ENCODE results near the gene PPP2R5D. TPM values are rescaled to one million over a fixed set of nuclear protein-coding genes. Genes with fewer than 3 reads are reported as not detected.
"Not testable (repeated sequence)": the region's sequence is repeated elsewhere in the genome, so short reads cannot be mapped to it uniquely, and the experiment has no call there.

Gene PPP2R5D
- total and polyA plus RNA-seq, 9 of the 15 experiments (the other 6 are each of a cell fraction or from before 2014, with no cell fraction given) = 1.3 to 96.1 (median 38.4) TPM

- Histone ChIP-seq H2AFZ (ENCODE audit: low read depth, low read length) (no peak overlapping the region), H4K20me1 (replicated peaks; ENCODE audit: control insufficient read depth, insufficient read depth, low read length) (peaks cover under 1% of the 10 kb centered on the region; the same call in 1 of the 2 replicates), H3K4me1 (replicated peaks in 1 of 2; ENCODE audit: control insufficient read depth in 2 of 2, insufficient read depth in 2 of 2, low read length in 2 of 2) (0 out of 5 replicates have a peak, but pooled peaks cover 0 to 4% of the 10 kb centered on the region in 2 experiments), H3K79me2 (ENCODE audit: control insufficient read depth, insufficient read depth, low read length) (no peaks in the 10 kb centered on the region), H3K27me3 (ENCODE audit: control insufficient read depth in 2 of 2, insufficient read depth in 2 of 2, low read length in 2 of 2) (no peaks in the 10 kb centered on the region), H3K27ac (ENCODE audit: extremely low read depth, low read depth, low read length) (no peak overlapping the region), H3K4me2 (ENCODE audit: insufficient read depth, low read length) (no peak overlapping the region), H3K36me3 (ENCODE audit: control insufficient read depth, insufficient read depth, low read length) (peaks cover 36% of the 10 kb centered on the region), H3K9me1 (ENCODE audit: control insufficient read depth, insufficient read depth, low read length) (peaks cover 2% of the 10 kb centered on the region), H3K9ac (ENCODE audit: insufficient read depth in 1 of 2, low read depth in 2 of 2, low read length in 2 of 2) (no peak overlapping the region), H3K4me3 (no peak overlapping the region), H3K9me3 (replicated peaks; ENCODE audit: control insufficient read depth, insufficient read depth, low read depth, low read length) (no peaks in the 10 kb centered on the region)
- intact Hi-C loops (cut with micrococcal nuclease) = no loop called here
- no peak for FAIRE-seq
- no peak for ATAC-seq
- 72% methylated on average over 2 of the region's 2 CpGs for WGBS (ENCODE audit: insufficient coverage, low coverage, missing lambda C conversion rate)
- BruUV-seq (replicated peaks) = no TSS peak
- in situ Hi-C loops (cut with MboI) = no loop called here
- no peak for TF ChIP-seq ZC3H4 (CRISPR knock-in tag; IDR thresholded peaks at IDR 0.05; ENCODE audit: borderline replicate concordance)
- TF ChIP-seq ZBED1 (IDR thresholded peaks at IDR 0.05) = no peak
- ChIA-PET POLR2A (interaction anchor here (1.9 to 2.3 kb wide), 2 partner anchors 9 to 19 kb away, joined by 8 to 11 read pairs; partner anchors contain the start of gene PPP2R5D), CTCF (ENCODE audit: low intra/inter-chr PET ratio) (no interaction called here)
- no peak for DNase-seq (ENCODE audit: extremely low read depth in 1 of 4, low spot score in 3 of 4)
These were observed 9.1 kb downstream of the PPP2R5D start for GRCh38 chr6:42993445-42993844.

- in situ Hi-C loops (cut with MboI) = no loop called here
- Histone ChIP-seq H2AFZ (ENCODE audit: low read depth, low read length) (no peak overlapping the region), H3K27me3 (ENCODE audit: control insufficient read depth in 2 of 2, insufficient read depth in 2 of 2, low read length in 2 of 2) (no peaks in the 10 kb centered on the region), H3K9ac (ENCODE audit: insufficient read depth in 1 of 2, low read depth in 2 of 2, low read length in 2 of 2) (no peak overlapping the region), H3K9me1 (ENCODE audit: control insufficient read depth, insufficient read depth, low read length) (no peaks in the 10 kb centered on the region), H4K20me1 (replicated peaks; ENCODE audit: control insufficient read depth, insufficient read depth, low read length) (no peaks in the 10 kb centered on the region), H3K9me3 (replicated peaks; ENCODE audit: control insufficient read depth, insufficient read depth, low read depth, low read length) (no peaks in the 10 kb centered on the region), H3K4me2 (ENCODE audit: insufficient read depth, low read length) (no peak overlapping the region), H3K4me1 (replicated peaks in 1 of 2; ENCODE audit: control insufficient read depth in 2 of 2, insufficient read depth in 2 of 2, low read length in 2 of 2) (0 out of 5 replicates have a peak, but pooled peaks cover 0 to 4% of the 10 kb centered on the region in 2 experiments), H3K4me3 (no peak overlapping the region), H3K36me3 (ENCODE audit: control insufficient read depth, insufficient read depth, low read length) (peaks cover 9% of the 10 kb centered on the region), H3K27ac (ENCODE audit: extremely low read depth, low read depth, low read length) (no peak overlapping the region), H3K79me2 (ENCODE audit: control insufficient read depth, insufficient read depth, low read length) (no peaks in the 10 kb centered on the region)
- TF ChIP-seq CTCF (IDR thresholded peaks at IDR 0.05 in 2 of 3, conservative IDR thresholded peaks at IDR 0.05 in 1 of 3; ENCODE audit: insufficient read depth in 2 of 3, low read depth in 1 of 3, low read length in 3 of 3) (0 out of 6 replicates have a peak, but pooled peaks of 1 of the 3 experiments have one; percentile 3), ZSCAN29 (IDR thresholded peaks at IDR 0.05) (no peak)
- ChIA-PET POLR2A (interaction anchor here (0.6 to 2.3 kb wide), 4 partner anchors 10 to 1249 kb away, joined by 3 to 10 read pairs (median 6); partner anchors contain the start of genes KLHDC3, MEA1 and PEX6), CTCF (ENCODE audit: low intra/inter-chr PET ratio) (no interaction called here)
- DNase-seq (ENCODE audit: extremely low read depth in 1 of 4, low spot score in 3 of 4) = no peak
- no peak for ATAC-seq
- no TSS peak for BruUV-seq (replicated peaks)
- intact Hi-C loops (cut with micrococcal nuclease) = no loop called here
- no peak for FAIRE-seq
These were observed 12.1 kb downstream of the PPP2R5D start for GRCh38 chr6:42996513-42996912.

GRCh38 chr6:42998205-42998604 lies 13.8 kb downstream of the PPP2R5D start:
- H3K27me3 ChIP-seq (ENCODE audit: control insufficient read depth in 2 of 2, insufficient read depth in 2 of 2, low read length in 2 of 2); FAIRE-seq; DNase-seq (ENCODE audit: extremely low read depth in 1 of 4, low spot score in 3 of 4); H3K9ac ChIP-seq (ENCODE audit: insufficient read depth in 1 of 2, low read depth in 2 of 2, low read length in 2 of 2); H3K4me3 ChIP-seq; H3K4me2 ChIP-seq (ENCODE audit: insufficient read depth, low read length); H3K27ac ChIP-seq (ENCODE audit: extremely low read depth, low read depth, low read length); BruUV-seq (replicated peaks); H2AFZ ChIP-seq (ENCODE audit: low read depth, low read length); CTCF ChIA-PET (ENCODE audit: low intra/inter-chr PET ratio); H3K9me1 ChIP-seq (ENCODE audit: control insufficient read depth, insufficient read depth, low read length); H3K79me2 ChIP-seq (ENCODE audit: control insufficient read depth, insufficient read depth, low read length); ATAC-seq; intact Hi-C loops (cut with micrococcal nuclease); H4K20me1 ChIP-seq (replicated peaks; ENCODE audit: control insufficient read depth, insufficient read depth, low read length); in situ Hi-C loops (cut with MboI); H3K4me1 ChIP-seq (replicated peaks in 1 of 2; ENCODE audit: control insufficient read depth in 2 of 2, insufficient read depth in 2 of 2, low read length in 2 of 2); H3K36me3 ChIP-seq (ENCODE audit: control insufficient read depth, insufficient read depth, low read length); H3K9me3 ChIP-seq (replicated peaks; ENCODE audit: control insufficient read depth, insufficient read depth, low read depth, low read length): not testable (repeated sequence)
- POLR2A ChIA-PET = interaction anchor here (0.8 to 2.4 kb wide), 2 partner anchors 10 to 15 kb away, joined by 3 to 12 read pairs; partner anchors contain the start of gene MEA1
- WGBS (ENCODE audit: insufficient coverage, low coverage, missing lambda C conversion rate) = 91% methylated on average over 9 of the region's 9 CpGs

Data from K562 (cell line).